ENCODE data around the gene ZBTB8OS.

DNA sequence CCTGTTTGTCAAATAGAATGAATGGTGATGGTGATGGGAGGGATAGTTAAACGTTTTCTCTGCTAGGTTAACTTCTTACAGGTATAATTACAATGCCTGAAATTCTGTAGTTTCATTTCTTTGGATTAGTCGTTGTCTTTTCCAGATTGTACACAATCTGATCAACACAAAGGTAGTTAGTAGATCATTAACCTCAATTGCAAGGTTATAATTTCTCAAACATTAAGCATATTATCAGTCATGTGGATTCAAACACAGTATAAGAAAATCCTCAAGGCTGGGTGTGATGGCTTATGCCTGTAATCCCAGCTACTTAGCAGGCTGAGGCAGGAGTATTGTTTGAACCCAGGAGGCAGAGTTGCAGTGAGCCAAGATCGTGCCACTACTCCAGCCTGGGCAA, 31.6 kb upstream of the ZBTB8OS start:
- TF ChIP-seq, protein P1, sequence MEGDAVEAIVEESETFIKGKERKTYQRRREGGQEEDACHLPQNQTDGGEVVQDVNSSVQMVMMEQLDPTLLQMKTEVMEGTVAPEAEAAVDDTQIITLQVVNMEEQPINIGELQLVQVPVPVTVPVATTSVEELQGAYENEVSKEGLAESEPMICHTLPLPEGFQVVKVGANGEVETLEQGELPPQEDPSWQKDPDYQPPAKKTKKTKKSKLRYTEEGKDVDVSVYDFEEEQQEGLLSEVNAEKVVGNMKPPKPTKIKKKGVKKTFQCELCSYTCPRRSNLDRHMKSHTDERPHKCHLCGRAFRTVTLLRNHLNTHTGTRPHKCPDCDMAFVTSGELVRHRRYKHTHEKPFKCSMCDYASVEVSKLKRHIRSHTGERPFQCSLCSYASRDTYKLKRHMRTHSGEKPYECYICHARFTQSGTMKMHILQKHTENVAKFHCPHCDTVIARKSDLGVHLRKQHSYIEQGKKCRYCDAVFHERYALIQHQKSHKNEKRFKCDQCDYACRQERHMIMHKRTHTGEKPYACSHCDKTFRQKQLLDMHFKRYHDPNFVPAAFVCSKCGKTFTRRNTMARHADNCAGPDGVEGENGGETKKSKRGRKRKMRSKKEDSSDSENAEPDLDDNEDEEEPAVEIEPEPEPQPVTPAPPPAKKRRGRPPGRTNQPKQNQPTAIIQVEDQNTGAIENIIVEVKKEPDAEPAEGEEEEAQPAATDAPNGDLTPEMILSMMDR (conservative IDR thresholded peaks at IDR 0.05), result no peak
- TF ChIP-seq EZH2 (IDR thresholded peaks at IDR 0.05; ENCODE audit: low read depth), result no peak

Measured in PC-9 (cell line).